NOMO-1 treated with DMSO at 0.1 percent for 48 hours (cell line): ENCODE measurements around the gene MIGA2.
"Not testable (repeated sequence)": the region's sequence is repeated elsewhere in the genome, so short reads cannot be mapped to it uniquely, and the experiment has no call there.

Experiments used
- DNase-seq: peaks from one replicate; lab custom pipeline; 2025; ENCODE audit not compliant: unreplicated experiment; lab: John Stamatoyannopoulos, UW

Gene MIGA2

DNA sequence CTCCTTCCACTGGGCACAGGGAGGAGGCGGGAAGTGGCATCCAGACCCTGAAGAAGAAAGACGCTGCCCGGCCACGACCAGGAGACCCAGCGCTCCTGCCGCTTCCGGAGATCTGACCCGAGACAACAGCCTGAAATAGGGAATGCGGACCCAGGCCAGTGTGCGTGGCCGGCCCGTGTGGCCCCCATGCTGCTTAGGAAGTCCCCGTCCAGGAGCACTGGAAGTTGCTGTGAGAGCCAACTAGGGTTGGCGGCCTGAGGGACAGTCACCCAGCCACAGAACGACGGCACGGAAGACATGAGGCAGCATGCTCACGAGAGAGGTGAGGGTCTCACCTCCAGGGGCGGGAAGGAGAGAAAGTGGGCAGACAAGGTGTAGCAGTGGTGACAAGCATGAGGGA is 25.3 kb upstream of the MIGA2 start:
- no peak for DNase-seq

DNA sequence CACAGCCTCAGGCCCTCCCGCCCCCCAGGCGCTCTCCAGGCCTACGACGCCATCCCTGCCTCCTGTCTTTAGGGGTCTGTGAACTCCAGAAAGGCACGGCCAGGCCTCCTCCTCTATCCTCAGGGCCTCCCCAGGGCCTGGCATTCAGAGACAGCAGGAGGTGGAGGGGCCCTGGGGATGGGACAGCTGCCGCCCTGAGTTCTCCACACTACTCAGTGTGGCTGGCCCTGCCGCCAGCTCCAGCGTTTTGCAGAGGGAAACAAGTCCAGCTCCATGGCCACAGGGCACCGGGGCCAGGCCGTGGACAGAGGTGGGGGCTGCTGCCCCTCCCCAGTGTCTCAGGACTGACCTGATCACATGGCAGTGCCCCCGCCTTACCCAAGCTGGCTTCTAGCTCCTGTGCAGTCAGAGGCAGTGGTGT is 24.7 kb upstream of the MIGA2 start:
- DNase-seq: no peak

DNA sequence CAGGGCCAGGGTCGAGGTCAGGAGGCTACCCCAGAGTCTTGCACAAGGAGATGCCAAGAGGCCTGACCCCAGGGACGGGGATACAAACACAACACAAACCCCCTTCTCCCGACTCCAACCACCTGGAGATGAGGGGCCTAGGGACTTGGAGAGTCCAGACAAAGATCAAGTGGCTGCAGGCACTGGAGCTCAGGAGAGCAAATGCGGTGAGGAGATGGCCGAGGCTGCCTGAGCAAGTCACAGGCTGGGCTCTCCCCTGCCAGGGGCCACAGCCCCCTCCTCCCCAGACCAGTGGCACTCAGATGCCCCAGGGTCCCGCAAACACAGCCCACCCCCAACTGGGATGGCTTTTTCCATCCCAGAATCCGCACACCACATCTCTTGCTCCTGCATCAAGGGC is 24.1 kb upstream of the MIGA2 start:
- no peak for DNase-seq

DNA sequence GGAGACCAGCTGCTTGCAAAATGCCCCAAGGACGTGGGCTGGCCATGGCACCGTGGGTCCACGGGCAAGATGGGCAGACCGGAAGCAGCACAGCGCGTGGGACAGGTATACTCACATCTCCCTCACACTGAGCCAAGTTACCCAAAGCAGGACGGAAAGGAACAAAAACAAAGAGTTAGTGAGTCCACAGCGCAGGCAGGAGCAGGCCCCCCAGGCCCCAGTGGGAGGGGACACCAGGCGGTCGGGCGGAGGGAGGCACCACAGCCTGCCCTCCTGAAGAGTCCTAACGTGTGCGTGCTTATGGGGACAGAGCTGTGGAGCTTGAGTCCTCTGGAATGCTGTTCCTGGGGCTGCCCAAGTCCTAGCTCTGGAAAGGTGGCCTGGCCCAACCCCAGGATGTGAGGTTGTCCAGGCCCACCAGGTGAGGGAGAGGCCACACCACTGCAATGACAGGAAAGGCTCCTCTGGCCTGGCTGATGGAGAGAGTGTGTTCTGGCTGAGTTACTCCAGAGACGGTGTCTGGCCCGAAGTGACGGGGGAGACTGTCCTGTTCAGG is 23.5 kb upstream of the MIGA2 start:
- no peak for DNase-seq

DNA sequence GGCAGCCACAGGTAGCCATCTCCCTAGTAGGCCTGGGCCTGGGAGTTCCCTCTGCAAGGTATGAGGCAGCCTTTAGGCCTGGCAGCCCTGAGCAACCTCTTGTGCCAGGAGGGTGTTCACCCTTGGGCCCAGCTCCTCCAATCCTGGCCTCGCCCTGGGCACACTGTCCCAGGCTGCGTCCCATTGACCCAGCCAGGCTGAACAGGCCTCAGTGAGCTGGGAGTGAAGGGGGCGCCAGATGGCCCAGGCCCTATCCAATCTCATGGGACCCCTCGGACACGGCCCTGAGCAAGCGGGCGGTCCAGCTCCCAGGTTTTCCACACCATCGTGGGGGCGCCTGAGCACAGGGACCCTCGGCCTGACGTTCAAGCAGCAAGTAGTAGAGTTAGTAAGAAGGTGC is 22.8 kb upstream of the MIGA2 start:
- DNase-seq: no peak

DNA sequence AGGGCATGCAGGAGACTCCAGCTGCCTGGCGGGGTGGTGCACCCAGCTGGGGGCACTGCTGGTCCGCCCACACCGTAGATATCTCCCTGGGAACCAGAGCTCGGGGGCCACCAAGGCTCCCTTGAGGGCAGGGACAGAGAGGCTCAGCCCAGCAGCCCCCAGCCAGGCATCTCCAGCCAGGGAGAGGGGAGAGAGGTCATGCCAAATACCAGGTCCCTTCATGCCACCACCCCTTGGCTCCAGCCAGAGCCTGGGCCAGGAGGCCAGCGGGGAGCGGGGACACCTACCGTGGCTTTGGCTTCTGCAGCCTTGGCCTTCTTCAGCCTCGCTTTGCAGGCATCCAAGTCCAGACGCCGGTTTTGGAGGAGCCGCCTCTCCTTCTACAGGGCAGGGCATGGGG is 22.3 kb upstream of the MIGA2 start:
- DNase-seq: no peak

DNA sequence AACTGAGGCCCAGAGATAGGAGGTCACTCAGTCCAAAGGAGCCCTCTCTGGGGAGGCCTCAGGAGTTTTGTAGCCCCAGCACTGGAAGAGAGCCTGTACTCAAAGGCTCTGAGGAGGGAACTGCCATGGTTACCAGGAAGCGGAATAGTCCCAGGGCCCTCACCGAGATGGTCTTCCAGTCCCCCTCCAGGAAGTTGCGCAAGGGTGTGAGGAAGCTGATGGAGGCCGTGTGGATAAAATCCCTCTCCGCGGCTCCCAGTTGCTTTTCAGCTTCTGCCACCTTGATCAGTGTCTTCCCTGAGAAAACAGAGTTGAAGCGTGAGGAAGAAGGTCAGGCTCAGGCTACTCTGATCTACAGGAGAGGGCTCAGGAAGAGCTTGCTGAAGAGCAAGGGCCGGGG is 21.8 kb upstream of the MIGA2 start:
- no peak for DNase-seq

DNA sequence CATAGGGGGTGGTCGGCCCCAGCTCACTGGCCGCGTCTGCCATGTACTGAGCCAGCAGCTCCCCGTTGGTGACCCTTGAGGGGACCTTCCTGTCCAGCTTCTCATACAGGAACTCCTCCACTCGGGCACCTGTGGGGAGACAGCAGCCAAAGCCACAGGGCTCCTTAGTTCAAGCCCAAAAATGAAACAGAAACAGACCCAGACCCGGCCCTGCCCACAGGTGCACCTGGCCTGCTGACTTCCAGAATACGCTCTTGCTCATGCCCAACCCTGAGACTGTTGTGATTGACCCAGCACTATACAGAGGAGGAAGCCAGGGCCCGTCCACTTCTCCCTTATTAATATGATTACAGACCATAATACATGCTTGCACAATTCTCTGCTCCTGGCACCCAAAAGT is 15.3 kb upstream of the MIGA2 start:
- DNase-seq: no peak

DNA sequence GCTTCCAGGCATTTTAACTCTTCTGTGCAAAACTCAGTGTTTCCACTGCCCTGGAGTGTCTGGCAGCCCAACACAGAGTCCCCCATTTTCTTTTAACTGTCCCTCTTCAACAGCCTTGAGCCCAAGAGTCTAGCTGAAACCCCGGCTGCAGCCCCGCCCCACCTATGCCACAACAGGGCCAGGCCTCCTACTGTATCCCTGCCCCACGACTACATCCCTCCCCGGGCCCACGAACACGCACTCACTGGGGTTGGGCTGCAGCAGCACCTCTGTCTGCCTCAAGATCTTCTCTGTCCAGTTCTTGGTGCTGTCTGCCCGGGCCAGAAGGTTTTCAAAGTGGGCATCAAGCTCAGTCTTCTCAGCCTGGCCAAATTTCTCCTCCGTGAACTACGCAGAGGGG is 14.4 kb upstream of the MIGA2 start:
- DNase-seq: no peak

DNA sequence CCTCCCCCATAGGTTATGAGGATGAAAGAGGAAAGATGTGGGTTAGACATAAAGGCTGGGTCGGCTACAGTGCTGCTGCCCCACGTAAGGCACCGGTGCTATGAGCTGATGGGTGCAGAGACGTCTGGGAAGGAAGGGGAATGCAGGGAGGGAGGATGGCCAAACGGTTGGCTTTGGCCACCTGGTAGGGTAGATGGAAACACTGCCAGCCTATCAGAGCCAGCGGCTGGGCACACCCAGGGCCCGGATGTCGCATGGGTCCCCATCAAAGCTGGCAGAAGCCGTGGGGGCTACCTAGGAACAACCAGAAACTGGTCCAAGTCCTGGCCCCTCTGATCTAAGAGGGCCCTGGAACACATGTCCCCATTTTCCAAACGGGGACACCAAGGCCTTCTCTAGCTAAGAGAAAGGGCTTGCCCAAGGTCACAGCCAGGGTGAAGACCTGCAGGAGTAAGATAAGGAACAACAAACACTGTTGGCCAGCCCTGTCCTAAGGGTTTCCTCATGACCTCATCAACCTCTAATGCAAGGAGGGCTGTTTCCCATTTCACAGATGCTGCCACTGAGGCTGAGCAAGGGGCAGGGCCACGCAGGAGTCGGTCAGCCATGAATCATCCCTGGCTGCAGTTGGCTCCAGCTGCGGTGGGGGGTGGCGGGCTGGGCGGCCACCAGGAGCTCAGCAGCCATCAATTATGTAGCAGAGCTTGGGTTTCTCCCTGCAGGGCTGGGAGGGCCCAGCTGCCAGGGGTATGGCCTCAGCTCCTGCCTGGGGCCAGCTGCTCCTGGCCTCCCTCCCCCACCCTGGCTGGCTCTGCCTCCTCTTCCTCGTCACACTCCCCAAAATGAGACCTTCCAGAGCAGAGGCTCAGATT is 13.2 kb upstream of the MIGA2 start:
- no peak for DNase-seq

DNA sequence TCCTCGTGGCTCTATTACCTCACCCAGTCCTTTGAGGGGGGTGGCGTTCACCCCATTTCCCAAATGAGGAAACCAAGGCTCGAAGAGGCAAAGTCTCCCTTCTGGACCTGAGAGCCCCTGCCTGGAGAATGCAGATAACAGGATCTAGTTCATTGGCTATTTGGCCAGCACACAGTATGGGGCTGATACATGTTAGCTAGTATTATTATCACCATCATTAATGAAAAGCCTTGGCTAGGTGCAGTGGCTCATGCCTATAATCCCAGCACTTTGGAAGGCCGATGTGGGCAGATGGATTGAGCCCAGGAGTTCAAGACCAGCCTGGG is 12.6 kb upstream of the MIGA2 start:
- no peak for DNase-seq

DNA sequence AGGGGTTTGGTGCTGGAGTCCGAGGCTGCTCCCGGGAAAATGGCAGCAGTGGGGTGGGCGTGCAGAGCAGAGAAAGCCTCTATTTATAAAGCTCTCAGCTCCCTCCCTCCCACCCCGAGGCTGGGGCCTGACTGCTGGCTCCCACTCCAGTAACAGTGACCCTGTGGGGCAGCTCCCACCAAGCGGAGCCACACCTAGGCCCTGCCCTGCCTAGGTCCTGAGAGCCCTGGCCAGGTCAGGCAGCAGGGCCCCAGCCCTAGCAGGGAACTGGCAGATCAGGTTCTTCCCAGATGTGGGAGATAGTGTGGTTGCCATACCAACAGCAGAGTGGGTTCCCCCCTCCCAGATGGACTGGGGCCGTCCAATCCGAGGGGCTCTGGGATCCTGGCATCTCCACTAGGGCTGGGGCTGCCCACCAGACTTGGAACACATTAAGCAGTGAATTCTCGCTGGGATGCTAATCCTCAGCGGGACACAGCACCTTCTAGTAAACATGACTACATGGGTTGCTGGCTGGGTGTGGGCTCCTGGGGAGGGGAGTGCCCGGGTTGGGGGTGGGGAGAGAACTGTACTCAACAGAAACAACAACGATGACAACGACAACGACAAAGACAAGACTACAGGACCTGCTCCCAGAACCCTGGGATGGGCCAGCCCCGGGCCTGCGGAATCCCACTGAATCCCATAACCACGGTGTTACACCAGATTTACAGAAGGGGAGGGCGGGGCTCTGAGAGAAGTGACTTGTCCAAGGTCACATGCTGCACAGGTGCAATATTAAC is 9.8 kb upstream of the MIGA2 start:
- no peak for DNase-seq

DNA sequence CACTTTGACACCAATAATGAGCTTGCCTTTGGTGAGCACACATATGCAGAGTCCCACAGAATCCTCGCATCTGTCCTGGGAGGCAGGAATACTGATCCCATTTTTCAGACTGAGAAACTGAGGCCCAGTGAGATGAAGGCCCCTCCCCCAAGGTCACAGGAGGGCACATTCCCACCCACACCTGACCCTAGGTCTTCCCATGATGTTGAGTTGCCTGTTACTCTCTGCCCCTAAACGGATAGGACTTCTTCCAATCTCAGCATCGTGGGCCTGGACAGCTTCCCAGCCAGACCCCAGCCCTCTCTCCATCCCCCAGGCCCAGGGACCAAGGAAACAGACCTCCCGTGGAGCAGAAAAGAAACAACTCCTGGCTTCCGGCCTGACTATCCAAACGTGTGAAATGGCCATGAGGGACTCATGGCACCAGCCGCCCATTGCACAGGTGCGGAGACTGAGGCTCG is 9.2 kb upstream of the MIGA2 start:
- DNase-seq: no peak

DNA sequence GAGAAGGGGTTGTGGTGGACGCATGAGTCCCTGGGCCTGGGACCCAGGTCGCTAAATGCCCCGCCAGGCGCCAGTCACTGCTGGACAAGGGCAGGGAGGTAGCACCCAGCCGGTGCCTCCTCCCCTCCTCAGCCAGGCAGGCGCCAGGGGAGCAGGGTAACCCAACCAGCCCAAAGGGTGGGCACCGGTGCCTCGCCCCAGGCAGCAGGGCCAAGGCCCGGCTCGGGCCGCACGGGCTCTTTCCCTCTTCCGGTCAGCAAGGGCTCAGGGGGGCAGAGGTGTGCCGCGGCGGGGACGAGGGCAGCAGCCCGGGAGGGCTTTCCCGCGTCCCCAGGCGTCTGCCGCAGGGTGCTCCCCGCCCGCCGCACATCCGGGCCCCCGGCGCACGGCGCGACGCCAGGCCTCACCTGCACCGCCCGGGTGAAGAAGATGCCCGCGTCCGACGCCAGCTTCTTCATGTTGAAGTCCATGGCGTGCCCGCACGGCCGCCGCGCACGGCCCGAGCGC is 8.7 kb upstream of the MIGA2 start:
- DNase-seq: no peak

DNA sequence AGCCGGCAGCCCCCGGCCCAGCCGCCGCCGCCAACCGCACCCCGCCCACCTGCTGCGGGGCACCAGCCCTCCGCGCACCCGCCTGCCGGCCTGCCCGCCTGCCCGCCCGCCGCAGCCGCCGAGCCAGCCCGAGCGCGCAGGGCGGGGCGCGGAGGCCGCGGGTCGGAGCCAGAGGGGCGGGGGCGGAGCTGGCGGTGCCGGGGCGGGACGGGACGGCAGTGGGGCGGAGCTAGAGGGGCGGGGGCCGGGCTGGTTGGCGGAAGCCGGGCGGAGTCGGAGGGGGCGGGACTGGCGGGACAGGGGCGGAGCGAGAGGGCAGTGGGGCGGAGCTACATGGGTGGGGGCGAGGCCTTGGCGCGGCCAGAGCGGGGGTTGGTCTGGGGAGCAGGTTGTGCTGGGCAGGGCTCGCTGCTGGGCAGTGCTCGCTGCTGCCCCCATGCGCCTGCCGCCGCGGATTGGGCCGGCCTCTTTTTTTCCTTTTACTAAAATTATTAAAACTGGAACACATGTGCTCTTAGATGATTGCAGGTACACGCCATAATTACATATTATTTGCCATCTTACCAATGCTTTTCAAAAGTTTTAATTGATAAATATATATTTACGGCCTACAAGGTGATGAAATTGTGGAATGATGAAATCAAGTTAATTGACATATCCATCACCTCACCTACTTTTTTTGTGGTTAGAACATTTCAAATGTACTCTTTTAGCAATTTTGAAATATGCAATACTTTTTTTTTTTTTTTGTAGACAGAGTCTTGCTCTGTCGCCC is 8.0 kb upstream of the MIGA2 start, which contains the start of gene SH3GLB2:
SH3GLB2 (minus strand) TSS at position 140 of the 775 bp plus-strand sequence. CDS start 177 bp downstream, outside the sequence.
- DNase-seq: peak; percentile 83

DNA sequence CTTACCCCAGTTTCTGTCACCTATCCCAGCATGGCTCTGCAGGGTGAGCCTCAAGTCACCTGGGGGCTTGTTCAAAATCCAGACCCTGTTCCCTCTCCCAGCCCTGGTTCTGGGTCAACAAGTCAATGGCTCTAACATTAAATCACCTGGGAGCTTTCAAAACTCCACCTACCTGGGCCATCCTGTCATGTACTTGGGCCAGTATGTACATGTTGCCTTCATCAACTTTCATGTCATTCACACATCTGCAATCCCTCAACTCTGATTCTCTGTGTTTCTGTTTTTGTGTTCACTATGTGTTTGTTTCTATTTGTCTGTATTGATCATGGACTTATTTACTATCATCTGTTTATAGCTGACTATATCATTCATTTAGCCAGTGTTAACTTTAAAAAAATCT is 6.2 kb upstream of the MIGA2 start:
- no peak for DNase-seq

DNA sequence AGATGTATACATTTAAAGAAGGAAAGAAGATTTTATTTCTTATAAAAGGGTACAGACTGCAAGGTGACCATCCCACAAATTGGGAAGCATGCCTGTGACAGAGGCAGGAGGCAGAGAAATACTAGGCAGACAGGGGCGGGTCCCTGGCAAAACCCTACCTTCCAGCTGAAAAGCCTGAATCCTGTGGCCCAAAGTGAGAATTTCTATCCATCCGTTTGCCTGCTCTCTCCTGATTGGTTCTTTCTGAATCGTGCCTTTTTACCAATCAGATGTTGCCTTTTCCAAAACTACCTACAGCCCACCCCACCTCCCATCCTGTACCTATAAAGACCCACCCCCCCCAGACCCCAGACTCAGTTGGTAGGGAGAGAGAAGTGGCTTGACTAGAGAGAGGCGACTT is 4.9 kb upstream of the MIGA2 start:
- DNase-seq: no peak

DNA sequence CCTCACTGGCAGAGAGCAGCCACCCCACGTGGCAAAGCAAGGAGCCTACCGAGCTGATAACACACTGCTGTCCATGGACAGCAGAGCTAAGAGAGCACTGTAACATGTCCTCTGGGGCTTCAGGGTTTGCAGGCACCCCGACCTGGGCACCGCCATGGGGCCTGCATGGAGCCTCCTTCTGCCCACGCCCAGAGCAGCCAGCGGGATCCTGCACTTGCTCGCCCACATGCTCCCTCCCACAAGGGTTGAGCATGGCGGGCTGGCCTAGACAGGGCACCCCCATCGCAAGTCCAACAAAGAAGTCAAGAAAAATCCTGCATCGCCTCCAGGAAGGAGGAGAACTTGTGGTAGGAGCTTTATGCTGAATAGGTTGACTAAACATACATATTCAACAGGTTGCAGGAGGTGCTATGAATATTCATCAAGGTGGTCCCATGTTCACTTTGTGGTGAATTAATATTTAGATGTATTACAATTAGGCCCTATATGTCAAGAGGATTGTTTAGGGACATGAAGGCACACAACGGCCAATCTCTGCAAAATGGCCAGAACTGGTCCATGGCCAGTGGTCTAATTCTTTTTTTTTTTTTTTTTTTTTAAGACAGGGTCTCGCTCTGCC is 3.8 kb upstream of the MIGA2 start:
- DNase-seq: no peak

DNA sequence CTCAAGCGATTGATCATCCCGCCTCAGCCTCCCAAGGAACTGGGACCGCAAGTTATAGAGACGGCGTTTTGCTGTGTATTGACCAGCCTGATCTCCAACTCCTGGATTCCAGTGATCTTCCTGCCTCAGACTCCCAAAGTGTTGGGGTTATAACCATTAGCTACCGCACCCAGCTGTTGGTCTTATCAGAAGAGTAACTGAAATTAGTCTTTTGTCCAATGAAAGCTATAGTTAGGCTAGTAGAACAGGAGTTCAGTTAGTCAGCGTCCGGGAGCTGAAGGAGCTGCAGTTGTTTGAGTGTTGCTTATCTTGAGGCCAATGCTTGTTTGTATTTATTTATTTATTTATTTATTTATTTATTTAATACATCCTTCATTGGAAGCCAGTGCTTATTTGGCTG is 3.2 kb upstream of the MIGA2 start:
- DNase-seq: no peak

DNA sequence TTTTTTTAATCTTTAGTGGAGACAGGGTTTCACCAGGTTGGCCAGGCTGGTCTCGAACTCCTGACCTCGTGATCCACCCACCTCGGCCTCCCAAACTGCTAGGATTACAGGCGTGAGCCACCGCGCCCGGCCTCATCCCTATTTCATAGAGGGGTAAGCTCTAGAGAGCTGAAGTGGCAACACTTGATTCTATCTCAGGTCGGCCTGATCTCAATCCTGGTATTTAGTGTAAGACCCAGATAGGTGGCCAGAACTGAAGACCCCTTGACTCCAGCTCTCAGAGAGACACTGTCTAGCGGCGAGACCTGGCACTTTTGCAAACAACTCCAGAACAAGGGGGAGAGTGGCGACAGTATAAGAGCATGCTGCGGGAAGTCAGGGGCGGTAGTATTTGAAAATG is 588 bp upstream of the MIGA2 start:
- DNase-seq: not testable (repeated sequence)
